Trophoblast cell (in vitro differentiated cells and primary cell): ENCODE measurements around the gene NXT1.
"Not testable (repeated sequence)": the region's sequence is repeated elsewhere in the genome, so short reads cannot be mapped to it uniquely, and the experiment has no call there.

ENCODE experiments used
- DNase-seq, 2 donors: peaks; one replicate each; pipeline ENCODE4 v3.0.0-alpha.2; 2016
- H2AFZ ChIP-seq: 2 replicates; pipeline ENCODE4 v1.6.1; 2013; ENCODE audit warnings: low read length, moderate library complexity, mild to moderate bottlenecking; ENCODE audit not compliant: insufficient read depth, poor library complexity
- H2AK5ac ChIP-seq: 2 replicates; pipeline ENCODE4 v1.6.1; 2013; ENCODE audit warnings: mild to moderate bottlenecking, low read length
- H2BK120ac ChIP-seq: 2 replicates; pipeline ENCODE4 v1.6.1; 2013; ENCODE audit warnings: low read length, mild to moderate bottlenecking, moderate library complexity; ENCODE audit not compliant: insufficient read depth, poor library complexity
- H2BK12ac ChIP-seq: 2 replicates; pipeline ENCODE4 v1.6.1; 2013; ENCODE audit warnings: mild to moderate bottlenecking, low read length, moderate library complexity
- H2BK5ac ChIP-seq: 2 replicates; pipeline ENCODE4 v1.6.1; 2013; ENCODE audit warnings: low read length, low read depth, moderate library complexity, mild to moderate bottlenecking; ENCODE audit not compliant: poor library complexity
- H3K14ac ChIP-seq: 2 replicates; pipeline ENCODE4 v1.6.1; 2013; ENCODE audit warnings: mild to moderate bottlenecking, low read length
- H3K18ac ChIP-seq: 2 replicates; pipeline ENCODE4 v1.6.1; 2013; ENCODE audit warnings: mild to moderate bottlenecking, low read length
- H3K23ac ChIP-seq: 2 replicates; pipeline ENCODE4 v1.6.1; 2013; ENCODE audit warnings: low read length
- H3K27ac ChIP-seq: 2 replicates; pipeline ENCODE4 v1.5.1; 2013; ENCODE audit warnings: low read depth, mild to moderate bottlenecking, inconsistent platforms, low read length, moderate library complexity
- H3K27me3 ChIP-seq: 2 replicates; pipeline ENCODE4 v1.6.1; 2013; ENCODE audit warnings: inconsistent platforms, mild to moderate bottlenecking, low read length, moderate library complexity; ENCODE audit not compliant: insufficient read depth
- H3K36me3 ChIP-seq, 2 experiments: 1 replicate in 1 of 2; 2 replicates in 1 of 2; pipeline ENCODE4 v1.6.1; 2013; ENCODE audit warnings: low read length in 2 of 2, mild to moderate bottlenecking in 2 of 2, moderate library complexity in 1 of 2; ENCODE audit not compliant: insufficient read depth in 2 of 2, control insufficient read depth in 1 of 2
- H3K4ac ChIP-seq: 2 replicates; pipeline ENCODE4 v1.6.1; 2013; ENCODE audit warnings: low read depth, mild to moderate bottlenecking, low read length, moderate library complexity
- H3K4me1 ChIP-seq, 2 experiments: 1 replicate in 1 of 2; 2 replicates in 1 of 2; pipeline ENCODE4 v1.6.1; 2013; ENCODE audit warnings: low read length in 2 of 2, mild to moderate bottlenecking in 2 of 2, moderate library complexity in 1 of 2; ENCODE audit not compliant: insufficient read depth in 2 of 2, control insufficient read depth in 1 of 2
- H3K4me2 ChIP-seq: 2 replicates; pipeline ENCODE4 v1.6.1; 2013; ENCODE audit warnings: inconsistent platforms, mild to moderate bottlenecking, low read length, moderate library complexity
- H3K4me3 ChIP-seq: 2 replicates; pipeline ENCODE4 v1.5.1; 2013; ENCODE audit warnings: mild to moderate bottlenecking, low read depth, low read length, inconsistent platforms
- H3K79me1 ChIP-seq: one replicate; pipeline ENCODE4 v1.6.1; 2013; ENCODE audit warnings: low read length
- H3K79me2 ChIP-seq: 2 replicates; pipeline ENCODE4 v1.6.1; 2013; ENCODE audit warnings: low read length, mild to moderate bottlenecking; ENCODE audit not compliant: control insufficient read depth, insufficient read depth, poor library complexity
- H3K9ac ChIP-seq: 2 replicates; pipeline ENCODE4 v1.6.1; 2013; ENCODE audit warnings: mild to moderate bottlenecking, low read length
- H3K9me3 ChIP-seq: 2 replicates; pipeline ENCODE4 v1.6.1; 2013; ENCODE audit warnings: low read depth, mild to moderate bottlenecking, control low read depth, inconsistent platforms, low read length; ENCODE audit not compliant: insufficient read depth
- H4K12ac ChIP-seq: 2 replicates; pipeline ENCODE4 v1.6.1; 2013; ENCODE audit warnings: low read depth, mild to moderate bottlenecking, low read length, moderate library complexity
- H4K8ac ChIP-seq: 2 replicates; pipeline ENCODE4 v1.6.1; 2013; ENCODE audit warnings: low read depth, mild to moderate bottlenecking, low read length, moderate library complexity
- H4K91ac ChIP-seq: one replicate; pipeline ENCODE4 v1.6.1; 2013; ENCODE audit warnings: low read depth, mild to moderate bottlenecking, low read length, moderate library complexity
- WGBS: extraction: QIAGEN DNeasy Blood & Tissue Kit; methylation state at CpG from one replicate; pipeline ENCODE4 v1.1.7; 2013; ENCODE audit warnings: missing lambda C conversion rate; ENCODE audit not compliant: insufficient read length, insufficient coverage; ENCODE audit errors: extremely low coverage; 5-methylcytosine and 5-hydroxymethylcytosine counted together

The NXT1 gene

DNA sequence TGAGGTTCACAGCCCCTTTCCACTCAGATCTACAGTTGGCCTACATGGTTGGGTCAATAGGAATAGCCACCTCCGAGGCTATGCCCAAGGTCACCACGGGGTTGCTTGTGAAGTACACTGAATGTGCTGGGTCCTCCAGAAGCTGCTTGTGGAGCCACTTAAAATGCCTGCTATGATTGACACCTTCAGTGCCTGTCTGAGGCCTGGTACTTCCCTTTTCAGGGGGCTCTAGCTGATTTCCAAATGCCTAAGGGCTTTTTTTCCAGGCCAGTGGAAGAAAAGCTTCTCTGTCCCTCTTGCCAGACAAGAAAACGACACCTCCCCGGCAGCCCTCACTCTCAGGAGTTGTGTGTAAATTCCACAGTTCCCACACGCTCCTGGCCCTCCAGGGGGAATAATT is 6.3 kb upstream of the NXT1 start:
- no peak overlapping the region for H3K27ac ChIP-seq
- H3K4ac ChIP-seq: no peak overlapping the region
- H3K4me2 ChIP-seq: no peak overlapping the region
- H3K4me3 ChIP-seq: no peak overlapping the region
- H2BK12ac ChIP-seq: no peak overlapping the region
- H3K27me3 ChIP-seq: no peaks in the 10 kb centered on the region
- H3K14ac ChIP-seq: no peak overlapping the region
- WGBS: no CpG with 5 or more reads among the region's 5 CpGs
- no peak overlapping the region for H2BK5ac ChIP-seq
- H3K18ac ChIP-seq: no peak overlapping the region
- no peak overlapping the region for H4K12ac ChIP-seq
- no peak overlapping the region for H3K23ac ChIP-seq
- no peak overlapping the region for H2AK5ac ChIP-seq
- H3K9me3 ChIP-seq: peaks cover 3% of the 10 kb centered on the region
- no peak overlapping the region for H4K91ac ChIP-seq
- no peaks in the 10 kb centered on the region for H3K79me2 ChIP-seq
- no peaks in the 10 kb centered on the region for H3K36me3 ChIP-seq
- peaks cover 1% of the 10 kb centered on the region for H3K79me1 ChIP-seq
- H2AFZ ChIP-seq: no peak overlapping the region
- no peak overlapping the region for H4K8ac ChIP-seq
- DNase-seq: no peak
- H3K9ac ChIP-seq: no peak overlapping the region
- peaks cover 5 to 7% of the 10 kb centered on the region in 2 experiments for H3K4me1 ChIP-seq
- H2BK120ac ChIP-seq: no peak overlapping the region

DNA sequence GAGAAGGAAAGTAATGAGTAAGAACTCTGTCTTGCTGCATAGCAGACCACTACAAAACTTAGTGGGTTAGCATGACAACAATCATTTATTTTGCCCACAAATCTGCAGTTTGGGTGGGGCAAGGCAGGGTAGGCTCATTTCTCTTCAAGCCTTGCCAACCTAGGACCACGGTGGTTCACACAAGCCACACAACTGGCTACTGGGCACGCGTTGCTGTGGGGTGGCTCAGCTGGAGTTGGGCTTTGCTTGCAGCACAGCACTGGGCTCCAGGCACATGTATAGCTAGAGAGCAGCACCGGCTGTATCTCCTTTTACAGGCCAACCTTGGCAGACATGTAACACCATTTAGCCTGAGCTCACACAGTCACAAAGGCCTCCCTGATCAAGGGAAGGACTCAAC is 4.6 kb upstream of the NXT1 start:
- Histone ChIP-seq H3K36me3 (no peaks in the 10 kb centered on the region), H3K4me1 (peaks cover 6 to 7% of the 10 kb centered on the region in 2 experiments), H3K14ac (no peak overlapping the region), H3K79me2 (peaks cover 6% of the 10 kb centered on the region), H3K27ac (no peak overlapping the region), H3K79me1 (peaks cover 10% of the 10 kb centered on the region), H3K4me3 (no peak overlapping the region), H2AFZ (no peak overlapping the region), H3K4me2 (no peak overlapping the region), H4K8ac (no peak overlapping the region), H3K23ac (no peak overlapping the region), H2AK5ac (no peak overlapping the region), H4K91ac (no peak overlapping the region), H2BK12ac (no peak overlapping the region), H3K18ac (no peak overlapping the region), H3K4ac (no peak overlapping the region), H4K12ac (no peak overlapping the region), H2BK120ac (no peak overlapping the region), H2BK5ac (no peak overlapping the region), H3K9me3 (no peaks in the 10 kb centered on the region), H3K27me3 (no peaks in the 10 kb centered on the region), H3K9ac (no peak overlapping the region)
- no CpG with 5 or more reads among the region's 4 CpGs for WGBS
- DNase-seq: no peak

DNA sequence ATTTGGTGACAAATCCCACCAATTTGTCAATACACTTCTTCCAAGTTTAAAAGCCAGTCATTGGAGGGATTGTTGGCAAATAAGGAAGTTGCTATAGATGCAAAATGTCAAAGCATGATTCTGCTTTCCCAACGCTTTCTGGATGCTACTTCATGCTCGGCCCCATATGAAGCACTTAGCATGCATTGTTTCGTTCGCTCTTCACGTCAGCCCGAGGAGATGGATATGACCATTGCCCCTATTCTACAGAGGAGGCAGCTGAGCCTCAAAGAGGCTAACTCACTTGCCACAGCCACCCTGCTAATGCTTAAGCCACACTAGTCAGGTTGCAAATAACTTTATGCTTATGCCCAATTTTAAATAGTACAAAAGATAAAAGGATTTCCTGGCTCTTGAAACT is 2.8 kb upstream of the NXT1 start:
- no peak for DNase-seq

DNA sequence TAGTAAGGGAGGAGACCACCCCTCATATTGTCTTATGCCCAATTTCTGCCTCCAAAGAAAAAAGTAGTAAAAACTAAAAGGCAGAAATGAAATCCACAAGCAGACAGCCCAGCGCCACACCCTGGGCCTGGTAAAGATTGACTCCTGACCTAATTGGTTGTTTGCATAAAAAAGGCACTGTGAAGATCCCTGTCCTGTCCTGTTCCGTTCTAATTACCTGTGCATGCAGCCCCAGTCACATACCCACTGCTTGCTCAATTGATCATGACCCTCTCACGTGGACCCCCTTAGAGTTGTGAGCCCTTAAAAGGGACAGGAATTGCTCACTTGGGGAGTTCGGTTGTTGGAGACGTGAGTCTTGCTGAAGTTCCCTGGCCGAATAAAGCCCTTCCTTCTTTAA is 2.1 kb upstream of the NXT1 start:
- WGBS: no CpG with 5 or more reads among the region's 6 CpGs
- not testable (repeated sequence) for H3K4me3 ChIP-seq, H4K91ac ChIP-seq

More for the DNA sequence above, 2.8 kb upstream of the NXT1 start:
- Histone ChIP-seq H3K4me3 (no peak overlapping the region), H3K14ac (no peak overlapping the region), H4K12ac (no peak overlapping the region), H2BK12ac (no peak overlapping the region), H4K91ac (no peak overlapping the region), H3K4me2 (no peak overlapping the region), H3K36me3 (no peaks in the 10 kb centered on the region), H3K27ac (no peak overlapping the region), H2BK120ac (no peak overlapping the region), H4K8ac (no peak overlapping the region), H3K18ac (no peak overlapping the region), H3K4me1 (peaks cover 6 to 7% of the 10 kb centered on the region in 2 experiments), H3K9me3 (no peaks in the 10 kb centered on the region), H2AK5ac (no peak overlapping the region), H3K27me3 (no peaks in the 10 kb centered on the region), H2AFZ (no peak overlapping the region), H3K79me2 (peaks cover 10% of the 10 kb centered on the region), H3K9ac (no peak overlapping the region), H3K23ac (no peak overlapping the region), H3K4ac (no peak overlapping the region), H2BK5ac (no peak overlapping the region), H3K79me1 (peaks cover 12% of the 10 kb centered on the region)
- WGBS: no CpG with 5 or more reads among the region's 6 CpGs

More for the DNA sequence above, 2.1 kb upstream of the NXT1 start:
- H3K9me3 ChIP-seq, H3K4ac ChIP-seq, H3K4me2 ChIP-seq, H3K14ac ChIP-seq, H2AFZ ChIP-seq, H4K8ac ChIP-seq, H3K23ac ChIP-seq, H3K36me3 ChIP-seq, H2BK5ac ChIP-seq, H4K12ac ChIP-seq, H2BK120ac ChIP-seq, H3K18ac ChIP-seq, H3K27ac ChIP-seq, H2BK12ac ChIP-seq, DNase-seq, H3K9ac ChIP-seq, H2AK5ac ChIP-seq, H3K27me3 ChIP-seq, H3K4me1 ChIP-seq: not testable (repeated sequence)
- Histone ChIP-seq H3K79me2 (peaks cover 10% of the 10 kb centered on the region), H3K79me1 (peaks cover 12% of the 10 kb centered on the region)
